ACC112 (cell line): ENCODE measurements around the gene GSTM3.
"Not testable (repeated sequence)": the region's sequence is repeated elsewhere in the genome, so short reads cannot be mapped to it uniquely, and the experiment has no call there.

Experiments
- H2AFZ ChIP-seq: fragments of 200-600 bp; sonication (generic); one replicate; pipeline ENCODE4 v1.6.0; 2017; ENCODE audit warnings: antibody characterized with exemption, low read length; ENCODE audit not compliant: unreplicated experiment
- H3K27ac ChIP-seq: fragments of 200-600 bp; sonication (generic); 2 replicates; pipeline ENCODE4 v1.5.1; 2014; ENCODE audit warnings: low read depth, mild to moderate bottlenecking, antibody characterized with exemption, low read length, moderate library complexity
- H3K27me3 ChIP-seq: fragments of 200-600 bp; sonication (generic); 2 replicates; pipeline ENCODE4 v1.6.1; 2014; ENCODE audit warnings: mild to moderate bottlenecking, antibody characterized with exemption, low read length, moderate library complexity, mixed read lengths; ENCODE audit not compliant: insufficient read depth
- H3K36me3 ChIP-seq: fragments of 200-600 bp; sonication (generic); 2 replicates; pipeline ENCODE4 v1.6.1; 2016; ENCODE audit warnings: mild to moderate bottlenecking, antibody characterized with exemption, low read length, moderate library complexity, mixed read lengths; ENCODE audit not compliant: insufficient read depth
- H3K4me1 ChIP-seq: fragments of 200-600 bp; sonication (generic); one replicate; pipeline ENCODE4 v1.6.1; 2016; ENCODE audit warnings: low read length, mixed read lengths; ENCODE audit not compliant: insufficient read depth, unreplicated experiment, control insufficient read depth
- H3K4me3 ChIP-seq: fragments of 200-600 bp; sonication (generic); 2 replicates; pipeline ENCODE4 v1.5.1; 2014; ENCODE audit warnings: mild to moderate bottlenecking, low read depth, low read length
- H3K79me2 ChIP-seq: fragments of 200-600 bp; sonication (generic); one replicate; pipeline ENCODE4 v1.6.0; 2016; ENCODE audit warnings: low read length; ENCODE audit not compliant: control insufficient read depth, unreplicated experiment, insufficient read depth

Gene GSTM3

GRCh38 chr1:109761227-109762038 lies 20.6 kb upstream of the GSTM3 start:
- Histone ChIP-seq H3K27ac (no peak overlapping the region), H3K79me2 (no peaks in the 10 kb centered on the region), H3K27me3 (no peaks in the 10 kb centered on the region), H2AFZ (no peak overlapping the region), H3K36me3 (no peaks in the 10 kb centered on the region), H3K4me3 (no peak overlapping the region), H3K4me1 (peaks cover 5% of the 10 kb centered on the region)

- no peak overlapping the region for H3K27ac ChIP-seq
- no peaks in the 10 kb centered on the region for H3K36me3 ChIP-seq
- no peaks in the 10 kb centered on the region for H3K79me2 ChIP-seq
- H3K27me3 ChIP-seq: no peaks in the 10 kb centered on the region
- no peak overlapping the region for H2AFZ ChIP-seq
- H3K4me1 ChIP-seq: peaks cover 5% of the 10 kb centered on the region
- no peak overlapping the region for H3K4me3 ChIP-seq
Observed at GRCh38 chr1:109760581-109761226, 19.9 kb upstream of the GSTM3 start.

- Histone ChIP-seq H3K27ac (no peak overlapping the region), H3K4me3 (no peak overlapping the region), H2AFZ (no peak overlapping the region), H3K79me2 (no peaks in the 10 kb centered on the region), H3K36me3 (no peaks in the 10 kb centered on the region), H3K4me1 (peaks cover 5% of the 10 kb centered on the region), H3K27me3 (no peaks in the 10 kb centered on the region)
Observed at GRCh38 chr1:109759513-109760334, 18.9 kb upstream of the GSTM3 start.

- Histone ChIP-seq H3K79me2 (no peaks in the 10 kb centered on the region), H3K27me3 (no peaks in the 10 kb centered on the region), H3K27ac (no peak overlapping the region), H3K36me3 (no peaks in the 10 kb centered on the region), H2AFZ (no peak overlapping the region), H3K4me3 (no peak overlapping the region), H3K4me1 (peaks cover 1% of the 10 kb centered on the region)
Observed at GRCh38 chr1:109757936-109758786, 17.3 kb upstream of the GSTM3 start.

GRCh38 chr1:109756848-109757521 lies 16.1 kb upstream of the GSTM3 start:
- Histone ChIP-seq H3K4me1 (no peaks in the 10 kb centered on the region), H3K36me3 (no peaks in the 10 kb centered on the region)

GRCh38 chr1:109756325-109756724 lies 15.5 kb upstream of the GSTM3 start:
- not testable (repeated sequence) for H2AFZ ChIP-seq, H3K27me3 ChIP-seq, H3K4me3 ChIP-seq, H3K27ac ChIP-seq, H3K79me2 ChIP-seq, H3K4me1 ChIP-seq, H3K36me3 ChIP-seq

More at GRCh38 chr1:109756848-109757521, 16.1 kb upstream of the GSTM3 start:
- H3K79me2 ChIP-seq: no peaks in the 10 kb centered on the region
- H3K4me3 ChIP-seq: no peak overlapping the region
- H3K27ac ChIP-seq: no peak overlapping the region
- H3K27me3 ChIP-seq: peaks cover 6% of the 10 kb centered on the region; the same call in 1 of the 2 replicates
- no peak overlapping the region for H2AFZ ChIP-seq

- no peak overlapping the region for H3K27ac ChIP-seq
- H3K79me2 ChIP-seq: no peaks in the 10 kb centered on the region
- H2AFZ ChIP-seq: no peak overlapping the region
- no peaks in the 10 kb centered on the region for H3K4me1 ChIP-seq
- no peaks in the 10 kb centered on the region for H3K36me3 ChIP-seq
- no peak overlapping the region for H3K4me3 ChIP-seq
- H3K27me3 ChIP-seq: peaks cover 23% of the 10 kb centered on the region
Observed at GRCh38 chr1:109754738-109755137, 13.9 kb upstream of the GSTM3 start.

- Histone ChIP-seq H3K36me3 (no peaks in the 10 kb centered on the region), H3K4me3 (no peak overlapping the region), H3K27me3 (peaks cover 34% of the 10 kb centered on the region), H2AFZ (no peak overlapping the region), H3K79me2 (no peaks in the 10 kb centered on the region), H3K27ac (no peak overlapping the region), H3K4me1 (no peaks in the 10 kb centered on the region)
Observed at GRCh38 chr1:109751531-109752260, 10.9 kb upstream of the GSTM3 start.

- Histone ChIP-seq H3K27me3 (peaks cover 34% of the 10 kb centered on the region), H3K27ac (no peak overlapping the region), H3K4me3 (no peak overlapping the region), H3K36me3 (no peaks in the 10 kb centered on the region), H3K4me1 (no peaks in the 10 kb centered on the region), H3K79me2 (no peaks in the 10 kb centered on the region), H2AFZ (no peak overlapping the region)
Observed at GRCh38 chr1:109750920-109751319, 10.1 kb upstream of the GSTM3 start.
